GM23338 (cell line): ENCODE results near the gene R3HDM2. TPM values are rescaled to one million over a fixed set of nuclear protein-coding genes. Genes with fewer than 3 reads are reported as not detected.
A peak's percentile ranks its signal among the peaks of the same experiment; 100 is the strongest.
"Not testable (repeated sequence)": the region's sequence is repeated elsewhere in the genome, so short reads cannot be mapped to it uniquely, and the experiment has no call there.

Experiments
- ATAC-seq: fragments of 200-7000 bp; cut with Tn5 transposase; 3 replicates; pipeline ENCODE4 v1.9.1; 2020
- DNase-seq: peaks from one replicate; pipeline ENCODE4 v3.0.0-alpha.2; 2015; ENCODE audit warnings: low spot score
- H2AFZ ChIP-seq: fragments of 200-600 bp; sonication (generic); 2 replicates; pipeline ENCODE4 v1.8.0; 2016; ENCODE audit warnings: antibody characterized with exemption, mild to moderate bottlenecking, moderate library complexity
- H3F3A ChIP-seq: fragments of 200-600 bp; sonication (generic); replicated peaks from 2 replicates; pipeline ENCODE4 v1.8.0; 2017; ENCODE audit warnings: antibody characterized with exemption, mixed run types, low read depth
- H3K27ac ChIP-seq: fragments of 200-600 bp; sonication (generic); 2 replicates; pipeline ENCODE4 v1.6.1; 2016; ENCODE audit warnings: low read depth
- H3K27me3 ChIP-seq: fragments of 200-600 bp; sonication (generic); 2 replicates; pipeline ENCODE4 v1.8.0; 2016; ENCODE audit warnings: mild to moderate bottlenecking, mixed run types, moderate library complexity; ENCODE audit not compliant: insufficient read depth
- H3K36me3 ChIP-seq: fragments of 200-600 bp; sonication (generic); 2 replicates; pipeline ENCODE4 v1.8.0; 2016; ENCODE audit warnings: mild to moderate bottlenecking; ENCODE audit not compliant: insufficient read depth
- H3K4me1 ChIP-seq: fragments of 200-600 bp; sonication (generic); 2 replicates; pipeline ENCODE4 v1.8.0; 2016; ENCODE audit warnings: mild to moderate bottlenecking, moderate library complexity; ENCODE audit not compliant: insufficient read depth
- H3K4me2 ChIP-seq: fragments of 200-600 bp; sonication (generic); 2 replicates; pipeline ENCODE4 v1.7.1; 2017; ENCODE audit warnings: mixed run types
- H3K4me3 ChIP-seq: fragments of 200-600 bp; sonication (generic); 2 replicates; pipeline ENCODE4 v1.6.1; 2016; ENCODE audit warnings: mixed run types
- H3K79me2 ChIP-seq: fragments of 200-600 bp; sonication (generic); replicated peaks from 2 replicates; pipeline ENCODE4 v1.8.0; 2017; ENCODE audit warnings: mild to moderate bottlenecking; ENCODE audit not compliant: insufficient read depth
- H3K9me2 ChIP-seq: fragments of 200-600 bp; sonication (generic); 2 replicates; pipeline ENCODE4 v1.8.0; 2017; ENCODE audit not compliant: insufficient read depth
- H4K20me1 ChIP-seq: fragments of 200-600 bp; sonication (generic); replicated peaks from 2 replicates; pipeline ENCODE4 v1.8.0; 2017; ENCODE audit warnings: mild to moderate bottlenecking; ENCODE audit not compliant: insufficient read depth
- H3K27ac Mint-ChIP-seq: 2 replicates; pipeline ENCODE4 v1.8.0; 2020; ENCODE audit warnings: inconsistent platforms, mild to moderate bottlenecking, moderate library complexity, mixed read lengths
- H3K27me3 Mint-ChIP-seq: 3 replicates; pipeline ENCODE4 v1.8.0; 2022; ENCODE audit warnings: low read depth, mild to moderate bottlenecking, moderate library complexity, mixed read lengths, inconsistent platforms; ENCODE audit not compliant: insufficient read depth, poor library complexity
- H3K36me3 Mint-ChIP-seq: 3 replicates; pipeline ENCODE4 v1.8.0; 2021; ENCODE audit warnings: low read depth, mild to moderate bottlenecking, inconsistent platforms, moderate library complexity, mixed read lengths
- H3K4me1 Mint-ChIP-seq: 3 replicates; pipeline ENCODE4 v1.8.0; 2020; ENCODE audit warnings: mild to moderate bottlenecking, inconsistent platforms, mixed read lengths
- H3K4me3 Mint-ChIP-seq: 3 replicates; pipeline ENCODE4 v1.8.0; 2021; ENCODE audit warnings: moderate library complexity, mild to moderate bottlenecking, inconsistent platforms, mixed read lengths
- H3K9me3 Mint-ChIP-seq: 3 replicates; pipeline ENCODE4 v1.8.0; 2020; ENCODE audit warnings: moderate library complexity, mild to moderate bottlenecking, inconsistent platforms, mixed read lengths
- EZH2phosphoT487 ChIP-seq: fragments of 200-600 bp; sonication (generic); IDR thresholded peaks from one replicate; pipeline ENCODE4 v1.8.1; 2018; ENCODE audit warnings: antibody characterized with exemption; ENCODE audit not compliant: unreplicated experiment
- JUNB ChIP-seq: IDR thresholded peaks from one replicate; pipeline ENCODE4 v1.6.1; 2016; ENCODE audit warnings: antibody characterized with exemption; ENCODE audit not compliant: unreplicated experiment
- NANOG ChIP-seq: IDR thresholded peaks from 2 replicates; pipeline ENCODE4 v1.6.1; 2016; ENCODE audit warnings: antibody characterized with exemption, borderline replicate concordance
- POLR2AphosphoS5 ChIP-seq: IDR thresholded peaks from 2 replicates; pipeline ENCODE4 v1.6.1; 2016; ENCODE audit warnings: antibody characterized with exemption, low read depth
- ZNF114 ChIP-seq: fragments of 250-450 bp; sonication (Bioruptor Pico); IDR thresholded peaks from 2 replicates; pipeline ENCODE4 v1.5.0; 2020; ENCODE audit warnings: mild to moderate bottlenecking, moderate library complexity
- ZNF462 ChIP-seq: fragments of 250-450 bp; sonication (Bioruptor Pico); IDR thresholded peaks from 2 replicates; pipeline ENCODE4 v1.5.0; 2020; ENCODE audit warnings: mild to moderate bottlenecking, moderate library complexity
- polyA plus RNA-seq: library from polyadenylated mRNA; unstranded; fragments of >200 nt; fragmentation: Nextera tagmentation; extraction: Ambion mirVana; gene quantifications from 2 replicates; pipeline ENCODE4 v1.2.1, GENCODE V29; 2016
- total RNA-seq: library from RNA; depleted of rRNA; stranded (reverse); fragments of >200 nt; shearing (Covaris generic); gene quantifications from 2 replicates; pipeline ENCODE4 v1.2.3, GENCODE V29; 2014
- TF ChIP-seq, protein P1 (sequence below), 2 experiments: fragments of 200-600 bp in 1 of 2; sonication (generic) in 1 of 2; conservative IDR thresholded peaks; 2 replicates each; pipeline versions ENCODE4 v1.5.1 to v1.6.1; 2016 to 2017; ENCODE audit warnings: antibody characterized with exemption in 2 of 2, low read depth in 2 of 2, mild to moderate bottlenecking in 2 of 2, moderate library complexity in 1 of 2

Gene R3HDM2
- total and polyA plus RNA-seq, 2 experiments from 2014 or later: 9.6 to 19.6 TPM

DNA sequence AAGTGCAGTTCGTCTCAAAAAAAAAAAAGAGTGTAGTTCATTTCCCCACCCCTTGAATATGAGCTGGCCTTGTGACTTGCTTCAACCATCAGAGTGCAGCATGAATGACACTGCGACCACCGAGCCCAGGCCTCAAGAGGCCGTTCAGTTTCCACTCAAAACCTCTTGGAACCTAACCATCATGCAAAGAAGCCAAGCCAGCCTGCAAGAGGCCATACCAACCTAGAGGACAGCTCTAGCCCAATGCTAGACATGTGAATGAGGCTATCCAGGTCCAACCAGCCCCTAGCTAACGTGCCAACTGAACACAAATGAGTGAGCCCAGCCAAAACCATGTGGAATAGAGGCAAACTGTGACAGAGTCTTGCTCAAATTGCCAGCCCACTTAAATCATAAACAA is 29.7 kb downstream of the R3HDM2 start (continued):
- no peak for TF ChIP-seq ZNF462 (CRISPR knock-in tag)

- not testable (repeated sequence) for H3K4me1 Mint-ChIP-seq, H3K36me3 ChIP-seq, H4K20me1 ChIP-seq, H3K4me2 ChIP-seq, H3K4me1 ChIP-seq, H3K27me3 ChIP-seq, H3F3A ChIP-seq, H3K27me3 Mint-ChIP-seq, H3K4me3 ChIP-seq, H3K4me3 Mint-ChIP-seq, H3K36me3 Mint-ChIP-seq, ATAC-seq, H3K27ac ChIP-seq, H3K9me3 Mint-ChIP-seq, H2AFZ ChIP-seq, DNase-seq, H3K27ac Mint-ChIP-seq, H3K9me2 ChIP-seq, H3K79me2 ChIP-seq
Measured at GRCh38 chr12:57399718-57400463, 31.0 kb downstream of the R3HDM2 start.

DNA sequence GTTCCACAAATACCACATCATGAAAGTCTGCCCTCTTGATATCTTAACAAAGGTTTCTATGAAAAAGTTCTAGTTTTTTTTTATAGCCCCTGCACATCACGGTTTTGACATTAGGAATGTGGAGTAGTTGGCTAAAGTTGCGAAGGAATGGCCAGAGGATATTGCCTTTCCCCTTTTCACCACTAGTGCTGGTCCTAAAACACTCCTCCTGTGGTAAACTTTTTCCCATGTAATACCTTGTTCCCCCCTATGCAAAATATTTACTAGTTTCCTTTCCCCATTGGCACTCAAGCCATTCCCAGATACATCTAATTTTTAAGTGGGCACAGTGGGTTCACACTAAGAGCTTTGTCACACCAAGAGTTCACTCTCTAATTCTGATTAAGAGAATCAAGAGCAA is 33.4 kb downstream of the R3HDM2 start:
- Histone ChIP-seq H3K27ac (no peak overlapping the region), H3K4me3 (no peak overlapping the region), H3K4me1 (no peaks in the 10 kb centered on the region), H4K20me1 (no peaks in the 10 kb centered on the region), H3K36me3 (no peaks in the 10 kb centered on the region), H3K79me2 (0 out of 2 replicates have a peak, but pooled peaks cover 4% of the 10 kb centered on the region), H3K4me2 (no peak overlapping the region), H2AFZ (no peak overlapping the region), H3K9me2 (no peaks in the 10 kb centered on the region), H3F3A (0 out of 2 replicates have a peak, but pooled peaks cover 2% of the 10 kb centered on the region), H3K27me3 (no peaks in the 10 kb centered on the region)
- DNase-seq (no peak), ATAC-seq (no peak; the same call in 2 of the 3 replicates)
- TF ChIP-seq, protein P1, sequence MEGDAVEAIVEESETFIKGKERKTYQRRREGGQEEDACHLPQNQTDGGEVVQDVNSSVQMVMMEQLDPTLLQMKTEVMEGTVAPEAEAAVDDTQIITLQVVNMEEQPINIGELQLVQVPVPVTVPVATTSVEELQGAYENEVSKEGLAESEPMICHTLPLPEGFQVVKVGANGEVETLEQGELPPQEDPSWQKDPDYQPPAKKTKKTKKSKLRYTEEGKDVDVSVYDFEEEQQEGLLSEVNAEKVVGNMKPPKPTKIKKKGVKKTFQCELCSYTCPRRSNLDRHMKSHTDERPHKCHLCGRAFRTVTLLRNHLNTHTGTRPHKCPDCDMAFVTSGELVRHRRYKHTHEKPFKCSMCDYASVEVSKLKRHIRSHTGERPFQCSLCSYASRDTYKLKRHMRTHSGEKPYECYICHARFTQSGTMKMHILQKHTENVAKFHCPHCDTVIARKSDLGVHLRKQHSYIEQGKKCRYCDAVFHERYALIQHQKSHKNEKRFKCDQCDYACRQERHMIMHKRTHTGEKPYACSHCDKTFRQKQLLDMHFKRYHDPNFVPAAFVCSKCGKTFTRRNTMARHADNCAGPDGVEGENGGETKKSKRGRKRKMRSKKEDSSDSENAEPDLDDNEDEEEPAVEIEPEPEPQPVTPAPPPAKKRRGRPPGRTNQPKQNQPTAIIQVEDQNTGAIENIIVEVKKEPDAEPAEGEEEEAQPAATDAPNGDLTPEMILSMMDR (conservative IDR thresholded peaks at IDR 0.05; ENCODE audit: low read depth in 2 of 2): peak in 1 of 2 experiments; percentile 28; a peak in 2 of 4 replicates
- TF ChIP-seq POLR2AphosphoS5 (no peak), NANOG (no peak), JUNB (no peak), ZNF114 (CRISPR knock-in tag) (no peak), EZH2phosphoT487 (no peak)
- Mint-ChIP-seq H3K27ac (no peak overlapping the region), H3K36me3 (peaks cover 13% of the 10 kb centered on the region), H3K9me3 (no peaks in the 10 kb centered on the region), H3K27me3 (peaks cover 4% of the 10 kb centered on the region), H3K4me3 (no peak overlapping the region), H3K4me1 (peaks cover 9% of the 10 kb centered on the region; the same call in 2 of the 3 replicates)
